Measurements from ENCODE around the gene MIOX. TPM values are rescaled to one million over a fixed set of nuclear protein-coding genes. Genes with fewer than 3 reads are reported as not detected.
A peak's percentile ranks its signal among the peaks of the same experiment; 100 is the strongest.

MIOX gene
- total and polyA plus RNA-seq, 10 of the 15 experiments (the other 5 are each of a cell fraction or from before 2014, with no cell fraction given): 0.10 to 0.31 TPM; not detected in 8

DNA sequence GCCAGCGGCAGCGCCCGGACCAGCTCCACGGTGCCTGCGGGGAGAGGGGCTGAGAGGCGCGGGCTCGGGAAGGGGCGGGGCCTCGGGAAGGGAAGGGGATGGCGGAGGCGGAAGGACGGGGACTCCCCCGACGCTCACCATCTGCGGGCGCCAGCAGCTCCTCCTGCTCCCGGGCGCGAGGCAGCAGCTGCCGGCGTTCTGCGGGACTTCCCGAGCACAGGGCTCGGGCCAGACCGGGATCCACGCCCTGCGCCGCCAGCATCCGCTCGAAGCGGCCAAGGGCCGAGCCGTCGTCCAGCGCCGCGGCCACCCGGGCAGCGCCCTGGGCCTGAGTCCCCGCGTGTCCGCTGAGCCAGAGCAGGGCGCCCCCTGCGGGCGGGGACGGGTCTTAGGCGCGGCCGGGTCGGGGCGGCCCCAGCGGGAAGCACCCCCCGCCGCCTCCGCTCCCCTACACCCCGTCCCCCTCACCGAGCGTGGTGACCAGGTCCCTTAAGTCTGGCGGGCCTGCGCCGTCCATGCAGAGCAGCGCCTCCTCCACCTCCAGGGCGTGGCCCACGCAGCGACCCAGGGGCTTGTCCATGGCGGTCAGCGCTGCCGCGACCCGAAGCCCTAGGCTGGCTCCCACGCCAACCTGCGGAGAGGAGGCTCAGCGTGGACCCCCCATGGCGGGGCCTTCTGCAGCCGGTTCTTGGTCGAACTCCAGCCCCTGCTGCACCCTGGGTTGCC lies 39.6 kb downstream of the MIOX start (continued):
- TF ChIP-seq SMARCA5 (IDR thresholded peaks at IDR 0.05) (peak; percentile 88; the same call in 1 of the 2 replicates), CHD2 (IDR thresholded peaks at IDR 0.05; ENCODE audit: borderline replicate concordance, low read depth, low read length) (0 out of 2 replicates have a peak, but pooled peaks have one; percentile 17), TAF1 (IDR thresholded peaks at IDR 0.05; ENCODE audit: borderline replicate concordance, low read depth, low read length) (no peak), ESRRA (IDR thresholded peaks at IDR 0.05; ENCODE audit: low read length) (no peak), ZNF217 (IDR thresholded peaks at IDR 0.05) (peak; percentile 83; the same call in 1 of the 2 replicates), MTA2 (IDR thresholded peaks at IDR 0.05; ENCODE audit: low read depth) (no peak), HDAC6 (IDR thresholded peaks at IDR 0.05; ENCODE audit: unreplicated experiment) (peak; percentile 40), POLR2AphosphoS5 (IDR thresholded peaks at IDR 0.05; ENCODE audit: low read length) (peak; percentile 61), TCF7 (IDR thresholded peaks at IDR 0.05; ENCODE audit: borderline replicate concordance) (no peak), SP1 (IDR thresholded peaks at IDR 0.05; ENCODE audit: low read depth, low read length) (no peak), RUNX3 (IDR thresholded peaks at IDR 0.05; ENCODE audit: low read length) (no peak)
- TF ChIP-seq, protein P1, sequence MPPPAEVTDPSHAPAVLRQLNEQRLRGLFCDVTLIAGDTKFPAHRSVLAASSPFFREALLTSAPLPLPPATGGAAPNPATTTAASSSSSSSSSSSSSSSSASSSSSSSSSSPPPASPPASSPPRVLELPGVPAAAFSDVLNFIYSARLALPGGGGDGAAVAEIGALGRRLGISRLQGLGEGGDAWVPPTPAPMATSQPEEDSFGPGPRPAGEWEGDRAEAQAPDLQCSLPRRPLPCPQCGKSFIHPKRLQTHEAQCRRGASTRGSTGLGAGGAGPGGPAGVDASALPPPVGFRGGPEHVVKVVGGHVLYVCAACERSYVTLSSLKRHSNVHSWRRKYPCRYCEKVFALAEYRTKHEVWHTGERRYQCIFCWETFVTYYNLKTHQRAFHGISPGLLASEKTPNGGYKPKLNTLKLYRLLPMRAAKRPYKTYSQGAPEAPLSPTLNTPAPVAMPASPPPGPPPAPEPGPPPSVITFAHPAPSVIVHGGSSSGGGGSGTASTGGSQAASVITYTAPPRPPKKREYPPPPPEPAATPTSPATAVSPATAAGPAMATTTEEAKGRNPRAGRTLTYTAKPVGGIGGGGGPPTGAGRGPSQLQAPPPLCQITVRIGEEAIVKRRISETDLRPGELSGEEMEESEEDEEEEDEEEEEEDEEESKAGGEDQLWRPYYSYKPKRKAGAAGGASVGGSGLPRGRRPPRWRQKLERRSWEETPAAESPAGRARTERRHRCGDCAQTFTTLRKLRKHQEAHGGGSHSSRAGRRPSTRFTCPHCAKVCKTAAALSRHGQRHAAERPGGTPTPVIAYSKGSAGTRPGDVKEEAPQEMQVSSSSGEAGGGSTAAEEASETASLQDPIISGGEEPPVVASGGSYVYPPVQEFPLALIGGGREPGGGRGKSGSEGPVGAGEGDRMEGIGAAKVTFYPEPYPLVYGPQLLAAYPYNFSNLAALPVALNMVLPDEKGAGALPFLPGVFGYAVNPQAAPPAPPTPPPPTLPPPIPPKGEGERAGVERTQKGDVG (CRISPR knock-in tag; IDR thresholded peaks at IDR 0.05): no peak
- TF ChIP-seq, protein P2, sequence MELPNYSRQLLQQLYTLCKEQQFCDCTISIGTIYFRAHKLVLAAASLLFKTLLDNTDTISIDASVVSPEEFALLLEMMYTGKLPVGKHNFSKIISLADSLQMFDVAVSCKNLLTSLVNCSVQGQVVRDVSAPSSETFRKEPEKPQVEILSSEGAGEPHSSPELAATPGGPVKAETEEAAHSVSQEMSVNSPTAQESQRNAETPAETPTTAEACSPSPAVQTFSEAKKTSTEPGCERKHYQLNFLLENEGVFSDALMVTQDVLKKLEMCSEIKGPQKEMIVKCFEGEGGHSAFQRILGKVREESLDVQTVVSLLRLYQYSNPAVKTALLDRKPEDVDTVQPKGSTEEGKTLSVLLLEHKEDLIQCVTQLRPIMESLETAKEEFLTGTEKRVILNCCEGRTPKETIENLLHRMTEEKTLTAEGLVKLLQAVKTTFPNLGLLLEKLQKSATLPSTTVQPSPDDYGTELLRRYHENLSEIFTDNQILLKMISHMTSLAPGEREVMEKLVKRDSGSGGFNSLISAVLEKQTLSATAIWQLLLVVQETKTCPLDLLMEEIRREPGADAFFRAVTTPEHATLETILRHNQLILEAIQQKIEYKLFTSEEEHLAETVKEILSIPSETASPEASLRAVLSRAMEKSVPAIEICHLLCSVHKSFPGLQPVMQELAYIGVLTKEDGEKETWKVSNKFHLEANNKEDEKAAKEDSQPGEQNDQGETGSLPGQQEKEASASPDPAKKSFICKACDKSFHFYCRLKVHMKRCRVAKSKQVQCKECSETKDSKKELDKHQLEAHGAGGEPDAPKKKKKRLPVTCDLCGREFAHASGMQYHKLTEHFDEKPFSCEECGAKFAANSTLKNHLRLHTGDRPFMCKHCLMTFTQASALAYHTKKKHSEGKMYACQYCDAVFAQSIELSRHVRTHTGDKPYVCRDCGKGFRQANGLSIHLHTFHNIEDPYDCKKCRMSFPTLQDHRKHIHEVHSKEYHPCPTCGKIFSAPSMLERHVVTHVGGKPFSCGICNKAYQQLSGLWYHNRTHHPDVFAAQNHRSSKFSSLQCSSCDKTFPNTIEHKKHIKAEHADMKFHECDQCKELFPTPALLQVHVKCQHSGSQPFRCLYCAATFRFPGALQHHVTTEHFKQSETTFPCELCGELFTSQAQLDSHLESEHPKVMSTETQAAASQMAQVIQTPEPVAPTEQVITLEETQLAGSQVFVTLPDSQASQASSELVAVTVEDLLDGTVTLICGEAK (IDR thresholded peaks at IDR 0.05; ENCODE audit: borderline replicate concordance): no peak
- TF ChIP-seq, protein P3, sequence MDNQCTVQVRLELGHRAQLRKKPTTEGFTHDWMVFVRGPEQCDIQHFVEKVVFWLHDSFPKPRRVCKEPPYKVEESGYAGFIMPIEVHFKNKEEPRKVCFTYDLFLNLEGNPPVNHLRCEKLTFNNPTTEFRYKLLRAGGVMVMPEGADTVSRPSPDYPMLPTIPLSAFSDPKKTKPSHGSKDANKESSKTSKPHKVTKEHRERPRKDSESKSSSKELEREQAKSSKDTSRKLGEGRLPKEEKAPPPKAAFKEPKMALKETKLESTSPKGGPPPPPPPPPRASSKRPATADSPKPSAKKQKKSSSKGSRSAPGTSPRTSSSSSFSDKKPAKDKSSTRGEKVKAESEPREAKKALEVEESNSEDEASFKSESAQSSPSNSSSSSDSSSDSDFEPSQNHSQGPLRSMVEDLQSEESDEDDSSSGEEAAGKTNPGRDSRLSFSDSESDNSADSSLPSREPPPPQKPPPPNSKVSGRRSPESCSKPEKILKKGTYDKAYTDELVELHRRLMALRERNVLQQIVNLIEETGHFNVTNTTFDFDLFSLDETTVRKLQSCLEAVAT (IDR thresholded peaks at IDR 0.05): no peak; the same call in 1 of the 2 replicates
- TF ChIP-seq, protein P4, sequence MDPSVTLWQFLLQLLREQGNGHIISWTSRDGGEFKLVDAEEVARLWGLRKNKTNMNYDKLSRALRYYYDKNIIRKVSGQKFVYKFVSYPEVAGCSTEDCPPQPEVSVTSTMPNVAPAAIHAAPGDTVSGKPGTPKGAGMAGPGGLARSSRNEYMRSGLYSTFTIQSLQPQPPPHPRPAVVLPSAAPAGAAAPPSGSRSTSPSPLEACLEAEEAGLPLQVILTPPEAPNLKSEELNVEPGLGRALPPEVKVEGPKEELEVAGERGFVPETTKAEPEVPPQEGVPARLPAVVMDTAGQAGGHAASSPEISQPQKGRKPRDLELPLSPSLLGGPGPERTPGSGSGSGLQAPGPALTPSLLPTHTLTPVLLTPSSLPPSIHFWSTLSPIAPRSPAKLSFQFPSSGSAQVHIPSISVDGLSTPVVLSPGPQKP (IDR thresholded peaks at IDR 0.05; ENCODE audit: low read depth, low read length): no peak
- TF ChIP-seq, protein P5, sequence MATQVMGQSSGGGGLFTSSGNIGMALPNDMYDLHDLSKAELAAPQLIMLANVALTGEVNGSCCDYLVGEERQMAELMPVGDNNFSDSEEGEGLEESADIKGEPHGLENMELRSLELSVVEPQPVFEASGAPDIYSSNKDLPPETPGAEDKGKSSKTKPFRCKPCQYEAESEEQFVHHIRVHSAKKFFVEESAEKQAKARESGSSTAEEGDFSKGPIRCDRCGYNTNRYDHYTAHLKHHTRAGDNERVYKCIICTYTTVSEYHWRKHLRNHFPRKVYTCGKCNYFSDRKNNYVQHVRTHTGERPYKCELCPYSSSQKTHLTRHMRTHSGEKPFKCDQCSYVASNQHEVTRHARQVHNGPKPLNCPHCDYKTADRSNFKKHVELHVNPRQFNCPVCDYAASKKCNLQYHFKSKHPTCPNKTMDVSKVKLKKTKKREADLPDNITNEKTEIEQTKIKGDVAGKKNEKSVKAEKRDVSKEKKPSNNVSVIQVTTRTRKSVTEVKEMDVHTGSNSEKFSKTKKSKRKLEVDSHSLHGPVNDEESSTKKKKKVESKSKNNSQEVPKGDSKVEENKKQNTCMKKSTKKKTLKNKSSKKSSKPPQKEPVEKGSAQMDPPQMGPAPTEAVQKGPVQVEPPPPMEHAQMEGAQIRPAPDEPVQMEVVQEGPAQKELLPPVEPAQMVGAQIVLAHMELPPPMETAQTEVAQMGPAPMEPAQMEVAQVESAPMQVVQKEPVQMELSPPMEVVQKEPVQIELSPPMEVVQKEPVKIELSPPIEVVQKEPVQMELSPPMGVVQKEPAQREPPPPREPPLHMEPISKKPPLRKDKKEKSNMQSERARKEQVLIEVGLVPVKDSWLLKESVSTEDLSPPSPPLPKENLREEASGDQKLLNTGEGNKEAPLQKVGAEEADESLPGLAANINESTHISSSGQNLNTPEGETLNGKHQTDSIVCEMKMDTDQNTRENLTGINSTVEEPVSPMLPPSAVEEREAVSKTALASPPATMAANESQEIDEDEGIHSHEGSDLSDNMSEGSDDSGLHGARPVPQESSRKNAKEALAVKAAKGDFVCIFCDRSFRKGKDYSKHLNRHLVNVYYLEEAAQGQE (IDR thresholded peaks at IDR 0.05; ENCODE audit: low read depth, low read length): no peak
